GM18502 (cell line): ENCODE measurements around the gene CD55.
A peak's percentile ranks its signal among the peaks of the same experiment; 100 is the strongest.
"Not testable (repeated sequence)": the region's sequence is repeated elsewhere in the genome, so short reads cannot be mapped to it uniquely, and the experiment has no call there.

Experiments used
- ATAC-seq: cut with Tn5 transposase; IDR thresholded peaks from one replicate; pipeline ENCODE4 v1.9.1; 2021; ENCODE audit warnings: mild to moderate bottlenecking; ENCODE audit not compliant: unreplicated experiment, poor library complexity

Gene CD55

GRCh38 chr1:207304710-207305488 lies 16.6 kb upstream of the CD55 start:
- no peak for ATAC-seq

- ATAC-seq = no peak
Observed at GRCh38 chr1:207305489-207305873, 16.0 kb upstream of the CD55 start.

- ATAC-seq = no peak
Observed at GRCh38 chr1:207306023-207306422, 15.5 kb upstream of the CD55 start.

- no peak for ATAC-seq
Observed at GRCh38 chr1:207306603-207307002, 14.9 kb upstream of the CD55 start.

GRCh38 chr1:207308451-207309190 lies 12.9 kb upstream of the CD55 start:
- no peak for ATAC-seq

GRCh38 chr1:207309745-207310273 lies 11.7 kb upstream of the CD55 start:
- no peak for ATAC-seq

- no peak for ATAC-seq
Observed at GRCh38 chr1:207311888-207312603, 9.4 kb upstream of the CD55 start.

- no peak for ATAC-seq
Observed at GRCh38 chr1:207312604-207312920, 8.9 kb upstream of the CD55 start.

GRCh38 chr1:207313131-207313530 lies 8.3 kb upstream of the CD55 start:
- ATAC-seq = no peak

GRCh38 chr1:207314816-207315215 lies 6.7 kb upstream of the CD55 start:
- ATAC-seq = no peak

- no peak for ATAC-seq
Observed at GRCh38 chr1:207315435-207315834, 6.0 kb upstream of the CD55 start.

GRCh38 chr1:207316141-207316540 lies 5.3 kb upstream of the CD55 start:
- no peak for ATAC-seq

- ATAC-seq = no peak
Observed at GRCh38 chr1:207316622-207317391, 4.7 kb upstream of the CD55 start.

- ATAC-seq = no peak
Observed at GRCh38 chr1:207317561-207317960, 3.9 kb upstream of the CD55 start.

GRCh38 chr1:207318072-207318619 lies 3.3 kb upstream of the CD55 start:
- ATAC-seq = no peak

- ATAC-seq = no peak
Observed at GRCh38 chr1:207319199-207319598, 2.3 kb upstream of the CD55 start.

- ATAC-seq = not testable (repeated sequence)
Observed at GRCh38 chr1:207320105-207320504, 1.4 kb upstream of the CD55 start.

GRCh38 chr1:207321790-207322645 lies 540 bp downstream of the CD55 start:
- ATAC-seq = peak; percentile 2
